ENCODE results near the gene PKN1. TPM values are rescaled to one million over a fixed set of nuclear protein-coding genes. Genes with fewer than 3 reads are reported as not detected.
A peak's percentile ranks its signal among the peaks of the same experiment; 100 is the strongest.

Gene PKN1
- total and polyA plus RNA-seq, 9 of the 15 experiments (the other 6 are each of a cell fraction or from before 2014, with no cell fraction given), result 0.30 to 228 (median 77.5) TPM

GRCh38 chr19:14390548-14390947 lies 42.6 kb upstream of the PKN1 start:
- CTCF ChIA-PET (ENCODE audit: low intra/inter-chr PET ratio), result no interaction called here
- POLR2A ChIA-PET, result interaction anchor here (0.5 to 2.0 kb wide), 4 partner anchors 9 to 621 kb away, joined by 3 to 6 read pairs (median 4); partner anchors contain the start of gene ADGRE5
- peaks cover 1% of the 10 kb centered on the region for H3K9me1 ChIP-seq (ENCODE audit: control insufficient read depth, insufficient read depth, low read length)
- peaks cover 11% of the 10 kb centered on the region for H3K79me2 ChIP-seq (ENCODE audit: control insufficient read depth, insufficient read depth, low read length)
- peaks cover 7% of the 10 kb centered on the region; the same call in 1 of the 2 replicates for H4K20me1 ChIP-seq (replicated peaks; ENCODE audit: control insufficient read depth, insufficient read depth, low read length)
- DNase-seq (ENCODE audit: extremely low read depth in 1 of 4, low spot score in 3 of 4) (no peak), ATAC-seq (no peak), FAIRE-seq (no peak)
- H3K27ac ChIP-seq (ENCODE audit: extremely low read depth, low read depth, low read length), result no peak overlapping the region; the same call in 2 of the 3 replicates
- 87% methylated on average over 5 of the region's 5 CpGs for WGBS (ENCODE audit: insufficient coverage, low coverage, missing lambda C conversion rate)
- H3K27me3 ChIP-seq (ENCODE audit: control insufficient read depth in 2 of 2, insufficient read depth in 2 of 2, low read length in 2 of 2), result no peaks in the 10 kb centered on the region
- in situ Hi-C loops (cut with MboI) (no loop called here), intact Hi-C loops (cut with micrococcal nuclease) (no loop called here)
- H3K4me1 ChIP-seq (replicated peaks in 1 of 2; ENCODE audit: control insufficient read depth in 2 of 2, insufficient read depth in 2 of 2, low read length in 2 of 2), result peaks cover 9 to 10% of the 10 kb centered on the region in 2 experiments
- H2AFZ ChIP-seq (ENCODE audit: low read depth, low read length), result no peak overlapping the region
- H3K4me2 ChIP-seq (ENCODE audit: insufficient read depth, low read length), result no peak overlapping the region
- H3K36me3 ChIP-seq (ENCODE audit: control insufficient read depth, insufficient read depth, low read length), result peaks cover 60% of the 10 kb centered on the region; the same call in 2 of the 3 replicates
- H3K4me3 ChIP-seq, result no peak overlapping the region
- no peaks in the 10 kb centered on the region for H3K9me3 ChIP-seq (replicated peaks; ENCODE audit: control insufficient read depth, insufficient read depth, low read depth, low read length)
- no TSS peak for BruUV-seq (replicated peaks)
- TF ChIP-seq KAT2B (IDR thresholded peaks at IDR 0.05; ENCODE audit: low read depth, low read length) (no peak), HIVEP1 (CRISPR knock-in tag; IDR thresholded peaks at IDR 0.05) (no peak), RBM25 (IDR thresholded peaks at IDR 0.05; ENCODE audit: low read depth, low read length, severe bottlenecking) (peak; percentile 51)
- H3K9ac ChIP-seq (ENCODE audit: insufficient read depth in 1 of 2, low read depth in 2 of 2, low read length in 2 of 2), result no peak overlapping the region

- Histone ChIP-seq H3K4me1 (replicated peaks in 1 of 2; ENCODE audit: control insufficient read depth in 2 of 2, insufficient read depth in 2 of 2, low read length in 2 of 2) (peaks cover 5 to 8% of the 10 kb centered on the region in 2 experiments; a peak in 3 of 5 replicates), H3K36me3 (ENCODE audit: control insufficient read depth, insufficient read depth, low read length) (peaks cover 67% of the 10 kb centered on the region; the same call in 2 of the 3 replicates), H3K27me3 (ENCODE audit: control insufficient read depth in 2 of 2, insufficient read depth in 2 of 2, low read length in 2 of 2) (no peaks in the 10 kb centered on the region), H2AFZ (ENCODE audit: low read depth, low read length) (no peak overlapping the region), H3K4me3 (no peak overlapping the region), H3K27ac (ENCODE audit: extremely low read depth, low read depth, low read length) (no peak overlapping the region; the same call in 2 of the 3 replicates), H3K9me1 (ENCODE audit: control insufficient read depth, insufficient read depth, low read length) (peaks cover 4% of the 10 kb centered on the region), H3K9me3 (replicated peaks; ENCODE audit: control insufficient read depth, insufficient read depth, low read depth, low read length) (no peaks in the 10 kb centered on the region), H3K79me2 (ENCODE audit: control insufficient read depth, insufficient read depth, low read length) (peaks cover 4% of the 10 kb centered on the region; the same call in 2 of the 3 replicates), H3K4me2 (ENCODE audit: insufficient read depth, low read length) (no peak overlapping the region), H4K20me1 (replicated peaks; ENCODE audit: control insufficient read depth, insufficient read depth, low read length) (peaks cover 7% of the 10 kb centered on the region; the same call in 1 of the 2 replicates), H3K9ac (ENCODE audit: insufficient read depth in 1 of 2, low read depth in 2 of 2, low read length in 2 of 2) (no peak overlapping the region)
- FAIRE-seq, result peak; percentile 85
- CTCF ChIA-PET (ENCODE audit: low intra/inter-chr PET ratio), result no interaction called here
- in situ Hi-C loops (cut with MboI) (no loop called here), intact Hi-C loops (cut with micrococcal nuclease) (no loop called here)
- peak; percentile 72 for ATAC-seq
- 41% methylated on average over 8 of the region's 10 CpGs for WGBS (ENCODE audit: insufficient coverage, low coverage, missing lambda C conversion rate)
- peak; percentile 34 to 85 (median 59) for DNase-seq (ENCODE audit: extremely low read depth in 1 of 4, low spot score in 3 of 4)
- POLR2A ChIA-PET, result interaction anchor here (0.9 to 2.0 kb wide), 4 partner anchors 8 to 15 kb away, joined by 3 to 6 read pairs (median 4); partner anchors contain the start of gene ADGRE5
- BruUV-seq (replicated peaks), result TSS peak; percentile 8
- no peak for TF ChIP-seq FOXJ3 (CRISPR knock-in tag; IDR thresholded peaks at IDR 0.05)
- TF ChIP-seq SREBF2 (CRISPR knock-in tag; IDR thresholded peaks at IDR 0.05), result no peak
- TF ChIP-seq SMAD2 (IDR thresholded peaks at IDR 0.05; ENCODE audit: low read depth, low read length), result no peak
- 0 out of 2 replicates have a peak, but pooled peaks have one; percentile 56 for TF ChIP-seq CHAMP1 (IDR thresholded peaks at IDR 0.05)
- no peak for TF ChIP-seq MTF1 (CRISPR knock-in tag; IDR thresholded peaks at IDR 0.05; ENCODE audit: borderline replicate concordance)
- TF ChIP-seq E2F6 (IDR thresholded peaks at IDR 0.05; ENCODE audit: borderline replicate concordance in 1 of 2, extremely low read depth in 1 of 2, insufficient read depth in 1 of 2, insufficient read length in 1 of 2, low read depth in 1 of 2, low read length in 1 of 2, poor library complexity in 1 of 2, severe bottlenecking in 1 of 2), result no peak
These were observed 41.8 kb upstream of the PKN1 start for GRCh38 chr19:14391156-14391821.
